GM19452 (cell line): ENCODE results near the gene IL9.

ENCODE experiments used
- ATAC-seq: cut with Tn5 transposase; IDR thresholded peaks from one replicate; pipeline ENCODE4 v1.9.1; 2021; ENCODE audit not compliant: unreplicated experiment

The IL9 gene

DNA sequence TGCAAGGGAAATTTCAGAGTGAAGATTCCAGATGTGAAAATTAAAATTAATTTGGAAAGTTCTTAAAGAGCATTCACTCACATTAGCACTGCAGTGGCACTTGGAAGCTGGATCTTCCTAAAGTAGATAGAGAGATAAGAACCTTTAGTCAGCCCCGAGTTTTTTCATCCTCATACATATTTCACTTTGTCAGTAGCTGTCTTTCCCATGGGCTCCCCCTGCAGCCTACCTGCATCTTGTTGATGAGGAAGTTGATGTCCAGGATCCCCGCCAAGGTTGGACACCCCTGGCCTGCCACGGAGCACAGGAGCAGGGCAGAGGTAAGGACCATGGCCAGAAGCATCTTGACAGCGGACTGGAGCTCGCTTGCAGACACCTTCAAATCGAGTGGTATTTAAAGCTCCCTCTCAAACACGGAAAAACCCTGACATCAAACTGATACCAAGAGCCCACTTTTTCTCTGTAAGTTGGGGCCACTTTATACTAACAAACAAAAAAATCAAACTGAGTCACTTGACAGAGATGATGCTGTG lies at the start of gene IL9:
TSS of gene IL9 (minus strand) at position 368 of the 533 bp plus-strand sequence. CDS start at position 343, 25 bp downstream.
- no peak for ATAC-seq

DNA sequence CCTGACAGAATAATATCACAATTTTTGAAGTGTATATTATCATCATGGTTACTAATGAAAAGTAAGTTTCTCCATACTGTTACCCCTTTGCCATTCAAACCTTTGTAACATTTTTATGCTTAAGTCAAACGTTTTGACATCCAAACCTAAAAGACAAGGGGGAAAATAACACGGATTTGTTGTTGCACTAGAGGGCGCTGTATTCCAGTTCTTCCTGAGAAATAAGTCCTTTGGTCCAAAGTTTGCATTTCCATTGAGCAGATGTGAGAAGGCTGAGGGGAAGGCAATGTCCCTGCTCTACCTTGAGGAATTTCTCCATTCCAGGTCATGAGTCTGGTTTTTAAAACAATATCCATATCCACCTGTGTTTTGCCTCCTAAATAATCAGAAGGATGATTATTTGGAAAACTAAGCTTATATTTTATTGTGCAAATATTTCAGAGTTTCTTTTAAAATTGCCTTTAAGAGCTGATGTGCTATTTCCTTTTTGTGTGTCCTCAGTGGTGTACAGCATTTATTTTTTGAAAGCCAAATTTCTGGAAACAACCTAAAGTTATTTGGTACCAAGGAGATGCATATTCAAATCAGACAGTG lies 49.4 kb upstream of the IL9 start:
- ATAC-seq = no peak

DNA sequence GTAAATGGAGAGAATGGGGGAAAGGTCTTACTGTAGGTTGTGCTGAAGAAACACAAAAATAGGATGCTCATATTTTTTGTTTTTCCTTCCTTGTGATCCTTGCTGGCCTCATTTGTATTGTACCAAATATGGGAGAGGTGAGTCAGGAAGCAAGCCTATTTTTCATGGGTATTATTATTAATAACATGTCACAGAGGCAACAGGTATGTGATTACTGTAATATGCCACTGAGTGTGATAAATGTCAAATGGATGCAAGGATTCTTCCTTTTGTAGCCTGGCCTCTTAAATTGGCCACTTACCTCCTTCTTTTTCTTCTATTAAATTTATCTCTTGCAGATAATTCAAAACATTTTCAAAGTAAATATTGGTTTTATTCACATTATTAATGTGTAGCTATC lies 48.9 kb upstream of the IL9 start:
- ATAC-seq = no peak

DNA sequence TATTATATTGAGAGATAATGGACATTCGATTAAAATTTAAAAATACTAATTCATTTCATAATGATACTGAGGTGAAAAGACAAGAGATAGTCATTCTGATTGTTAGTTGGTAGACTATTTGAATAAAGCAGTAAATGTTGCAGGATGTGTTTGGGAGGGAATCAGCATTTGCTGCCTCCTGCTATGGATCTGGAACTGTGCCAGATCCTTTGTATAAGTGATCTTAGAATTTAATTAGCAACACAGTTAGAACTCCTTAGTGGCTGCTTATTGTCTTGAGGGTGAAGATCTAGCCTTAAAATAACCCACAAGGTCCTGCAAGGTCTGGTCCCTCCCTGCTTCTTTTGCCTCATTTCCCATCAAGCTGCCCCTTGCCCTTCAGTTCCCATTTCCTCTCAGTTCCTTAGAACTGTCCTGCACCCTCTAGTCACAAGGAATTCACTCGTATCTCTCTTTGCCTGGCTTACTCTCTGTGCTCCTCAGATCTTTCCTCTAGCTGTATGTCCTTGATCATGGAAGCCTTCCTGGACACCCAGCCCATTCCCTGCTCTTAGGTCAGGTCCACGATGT lies 46.6 kb upstream of the IL9 start:
- no peak for ATAC-seq

DNA sequence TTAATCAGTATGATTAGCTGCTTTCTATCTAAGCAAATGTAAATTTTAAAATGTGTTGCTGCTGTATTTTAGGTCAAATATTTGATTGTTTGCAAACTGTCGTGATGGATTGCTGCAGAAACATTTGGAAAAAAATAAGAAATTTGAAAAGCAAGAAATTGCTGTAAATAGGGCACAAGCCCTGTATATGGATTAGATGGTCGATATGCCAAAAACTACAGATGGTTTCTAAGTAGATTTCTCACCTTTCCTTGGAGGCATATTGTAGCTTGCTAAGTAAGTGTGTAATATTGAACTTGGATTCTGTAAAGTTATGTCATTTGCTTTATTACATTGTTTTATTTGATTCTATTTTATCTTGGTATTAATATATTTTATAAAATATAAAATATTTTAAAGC lies 46.1 kb upstream of the IL9 start:
- ATAC-seq = no peak

DNA sequence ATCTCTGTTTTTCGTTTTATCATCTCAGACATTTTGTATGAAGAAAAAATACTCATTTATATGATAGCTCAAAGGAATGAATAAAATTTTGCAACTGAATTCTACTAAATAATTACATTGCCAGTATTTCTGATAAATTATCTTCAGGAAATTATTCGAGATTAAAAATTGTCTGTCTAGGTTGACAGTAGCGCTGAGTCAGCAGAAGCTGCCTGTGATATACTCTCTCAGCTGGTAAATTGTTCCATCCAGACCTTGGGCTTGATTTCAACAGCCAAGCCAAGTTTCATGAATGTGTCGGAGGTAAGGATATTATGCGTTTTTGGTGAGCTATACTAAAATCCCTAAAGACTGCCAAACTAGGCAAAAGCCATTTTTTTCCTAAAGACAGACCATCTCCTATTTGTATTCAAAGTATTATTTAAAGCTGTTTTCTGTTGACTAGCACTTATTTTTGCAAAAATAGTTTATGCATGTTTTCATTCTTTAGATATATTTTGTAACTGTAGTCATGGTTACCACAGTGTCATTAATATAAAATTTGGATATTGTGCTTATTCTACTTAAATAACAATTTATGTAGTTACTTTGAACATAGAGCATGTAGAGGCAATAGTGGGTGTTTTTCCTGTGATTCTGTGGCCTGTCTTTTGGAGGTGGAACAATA lies 41.7 kb upstream of the IL9 start:
- no peak for ATAC-seq

DNA sequence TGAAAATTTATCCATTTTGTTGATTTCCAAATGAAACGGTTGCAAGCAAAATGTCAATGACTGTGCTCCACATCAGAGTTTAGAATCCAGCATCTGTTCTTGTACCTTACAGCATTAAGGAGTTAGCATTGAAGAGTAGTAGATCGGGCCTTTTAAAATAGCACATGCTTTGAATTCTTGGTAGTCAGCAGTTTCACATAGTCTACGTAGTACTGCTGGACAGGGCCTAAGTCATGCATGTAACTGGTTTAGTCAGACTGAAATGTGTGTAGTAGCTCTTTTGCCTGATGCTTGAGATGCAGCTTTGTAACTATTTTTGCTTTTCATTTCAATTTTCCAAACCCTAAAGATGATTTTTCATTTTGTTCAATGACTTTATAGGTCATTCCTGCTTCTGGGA lies 39.3 kb upstream of the IL9 start:
- no peak for ATAC-seq

DNA sequence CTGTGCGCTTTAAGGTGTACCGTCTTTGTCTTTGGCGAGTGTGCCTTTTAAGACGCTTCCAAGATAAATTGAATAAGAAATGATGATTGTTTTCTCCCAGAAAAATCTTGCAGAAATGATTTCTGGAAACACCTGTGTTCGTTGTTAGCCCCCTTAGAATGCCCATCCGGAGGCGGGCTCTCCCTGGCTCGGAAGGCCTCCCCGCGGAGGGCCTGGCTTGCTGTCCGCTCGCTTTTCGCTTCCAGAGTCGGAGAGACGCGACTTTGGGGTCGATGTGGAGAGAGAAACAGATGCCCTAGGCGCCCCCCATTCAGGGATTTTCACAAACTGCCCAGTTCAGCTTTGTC lies 35.3 kb upstream of the IL9 start:
- ATAC-seq = no peak

DNA sequence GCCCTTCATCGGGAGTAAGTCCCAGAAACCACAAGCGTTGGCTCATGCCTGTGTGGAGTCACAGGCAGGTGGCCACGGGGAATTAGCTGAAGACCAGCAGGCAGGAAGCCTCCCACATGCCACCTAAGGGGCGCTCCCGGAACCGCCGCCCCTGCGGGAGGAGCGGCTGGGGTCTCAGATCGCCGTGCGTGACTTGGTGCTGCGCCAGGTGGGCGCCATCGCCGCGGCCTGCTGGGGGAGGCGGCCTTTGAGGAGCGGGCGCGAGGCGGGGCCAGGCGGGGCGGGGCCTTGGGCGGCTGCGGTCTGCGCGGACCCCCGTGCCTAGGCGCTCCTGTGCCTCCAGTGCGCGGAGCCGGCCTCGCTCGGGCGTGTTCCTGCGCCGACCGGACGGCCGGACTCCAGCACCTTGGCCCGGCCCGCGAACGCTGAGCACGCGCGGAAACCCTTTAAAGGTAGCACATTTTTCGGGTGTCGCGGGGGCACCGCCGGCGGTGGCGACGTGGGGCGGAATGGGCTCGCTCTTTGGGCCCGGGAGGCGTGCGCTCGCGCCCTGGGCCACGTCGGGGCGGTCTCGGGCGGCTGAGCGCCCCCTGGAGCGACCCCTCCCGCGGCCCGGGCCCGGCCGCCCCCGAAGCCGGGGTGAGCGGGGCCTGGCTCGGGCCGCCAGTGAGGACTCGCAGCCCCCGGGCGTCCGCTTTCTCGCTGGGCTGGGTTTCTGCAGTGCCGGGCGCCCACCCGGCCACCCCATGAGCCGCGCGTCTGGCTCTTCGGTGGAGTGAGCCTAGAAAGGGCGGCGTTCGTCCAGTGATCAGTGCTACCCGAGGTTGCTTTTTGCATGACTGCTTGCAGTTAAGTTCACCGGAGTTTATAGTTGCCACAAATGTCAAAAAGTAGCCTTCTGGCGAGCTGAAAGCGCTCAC lies 34.6 kb upstream of the IL9 start:
- no peak for ATAC-seq

DNA sequence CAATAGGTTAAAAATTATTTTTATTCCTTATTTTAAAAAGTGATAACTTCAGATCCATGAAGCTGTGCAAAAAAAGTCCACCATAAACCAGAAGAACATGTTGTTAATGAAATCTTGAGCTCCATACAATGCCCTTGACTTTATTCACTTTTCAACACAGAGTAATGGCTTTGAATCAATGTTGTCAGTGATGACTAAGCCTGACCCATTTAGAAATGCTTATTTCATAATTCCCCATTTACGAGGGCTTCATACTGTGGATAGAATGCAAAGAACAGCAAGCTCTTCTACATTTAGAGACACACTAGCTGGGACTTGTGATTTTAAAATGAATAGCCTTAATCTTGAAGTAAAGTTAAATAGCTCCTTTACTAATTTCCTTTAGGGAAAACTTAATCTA lies 25.7 kb upstream of the IL9 start:
- ATAC-seq = no peak

DNA sequence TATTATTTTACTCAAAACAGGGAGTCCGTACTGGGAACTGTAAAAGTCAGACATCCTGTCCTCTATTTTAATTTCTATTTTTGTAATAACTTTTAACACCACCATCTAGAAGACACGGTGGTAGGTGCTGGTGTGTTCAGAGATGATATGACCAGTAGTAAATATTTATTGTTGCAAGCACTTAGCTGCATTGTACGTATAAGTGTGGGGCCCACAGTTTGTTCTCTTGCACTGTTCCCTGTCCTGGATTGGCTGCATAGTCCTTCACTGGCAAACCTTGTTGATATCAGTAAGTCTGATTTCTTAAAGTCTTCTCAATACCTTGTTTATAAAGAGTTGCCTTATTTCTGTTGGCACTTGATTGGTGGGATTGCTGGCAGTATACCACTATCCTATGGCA lies 24.6 kb upstream of the IL9 start:
- ATAC-seq = no peak

DNA sequence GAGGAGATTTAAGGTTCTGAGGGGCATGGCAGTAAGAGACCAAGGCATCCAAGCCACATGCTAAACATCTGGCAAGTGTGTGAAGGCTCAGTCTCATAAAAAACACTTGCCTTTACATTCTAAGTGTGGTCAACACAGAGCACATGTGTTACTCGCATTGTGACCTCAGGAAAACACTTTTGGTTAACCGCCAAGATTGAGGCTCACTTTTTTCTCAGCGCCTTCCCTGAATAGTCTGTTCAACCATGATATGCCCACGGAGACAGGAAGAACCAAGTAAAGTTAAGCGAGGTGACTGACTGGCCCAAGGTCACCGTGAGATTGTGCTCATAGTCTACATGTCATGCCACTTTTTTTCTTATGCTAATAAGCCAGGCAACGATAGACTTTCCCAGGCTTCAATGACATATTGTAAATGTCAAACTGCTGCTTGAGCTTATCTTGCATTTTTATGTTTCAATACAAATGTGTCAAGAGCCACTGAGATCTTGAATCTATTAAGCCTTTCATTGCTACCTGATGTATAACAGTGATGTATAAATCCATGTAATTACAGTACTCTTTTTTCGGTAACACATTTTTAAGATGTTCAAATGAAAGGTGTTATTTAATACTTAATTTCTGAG lies 21.1 kb upstream of the IL9 start:
- ATAC-seq = no peak

DNA sequence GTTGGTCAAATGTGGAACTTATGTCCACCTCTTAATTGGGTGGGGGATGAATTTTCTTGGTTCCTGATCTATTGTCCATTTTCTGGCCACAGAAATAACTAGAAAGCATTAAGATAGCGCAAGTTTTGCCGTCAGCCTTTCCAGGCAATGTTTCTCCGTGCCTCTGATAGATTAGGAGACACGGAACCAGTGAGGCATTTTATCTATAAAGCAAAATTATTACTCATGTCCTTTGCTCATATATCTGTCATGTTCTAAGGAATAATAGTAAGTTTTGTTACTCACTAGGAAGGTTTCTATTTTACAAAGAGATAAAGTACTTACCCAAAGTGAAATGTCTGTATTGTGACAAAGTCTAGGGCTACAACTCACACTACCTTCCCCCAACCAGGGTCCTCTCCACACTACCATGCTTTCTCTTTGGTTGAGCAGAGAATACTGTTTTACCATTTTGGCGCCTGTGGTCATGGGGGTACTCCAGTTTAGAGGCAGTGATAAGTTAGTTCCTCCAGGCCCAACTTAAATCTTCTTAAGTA lies 19.9 kb upstream of the IL9 start:
- ATAC-seq = no peak

DNA sequence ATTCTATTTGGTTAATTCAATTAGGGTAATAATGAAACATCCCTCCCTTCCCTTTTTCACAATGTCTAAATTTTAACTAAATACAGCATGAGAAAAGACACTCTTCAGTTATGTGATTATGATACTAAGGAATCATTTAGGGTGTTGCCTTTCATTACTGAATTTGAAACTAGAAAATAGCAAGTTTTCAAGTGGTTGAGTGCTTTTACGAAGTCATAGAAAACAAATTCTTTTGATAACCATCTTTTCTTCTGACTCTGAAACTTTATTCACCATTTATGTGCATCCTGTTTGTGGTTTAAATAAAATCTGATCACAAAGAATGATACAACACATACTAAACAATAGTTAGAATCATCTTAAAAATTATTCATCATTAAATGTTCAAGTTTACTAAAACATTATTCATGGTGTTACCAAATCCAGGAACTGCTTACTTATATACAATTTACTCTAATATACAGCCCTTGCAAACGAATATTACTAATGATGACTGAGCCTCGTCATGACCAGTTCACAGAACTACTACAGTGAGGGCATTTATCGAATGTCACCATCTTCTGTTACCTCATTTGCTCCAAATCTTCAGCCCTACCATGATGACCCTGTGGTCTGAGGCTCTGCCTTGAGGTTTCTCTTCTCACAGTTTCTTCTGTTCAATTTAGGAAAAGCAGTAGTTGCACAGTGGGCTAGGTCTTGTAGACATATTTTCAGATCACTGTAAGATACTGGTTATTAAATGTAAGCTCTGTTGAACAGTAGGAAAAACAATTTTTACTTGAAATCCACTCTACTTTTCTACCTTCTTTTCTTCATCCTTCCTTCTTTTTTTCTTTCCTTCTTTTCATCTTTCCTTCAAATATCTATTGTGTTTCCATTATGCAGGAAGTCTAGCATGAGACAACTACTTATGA lies 18.3 kb upstream of the IL9 start:
- no peak for ATAC-seq

DNA sequence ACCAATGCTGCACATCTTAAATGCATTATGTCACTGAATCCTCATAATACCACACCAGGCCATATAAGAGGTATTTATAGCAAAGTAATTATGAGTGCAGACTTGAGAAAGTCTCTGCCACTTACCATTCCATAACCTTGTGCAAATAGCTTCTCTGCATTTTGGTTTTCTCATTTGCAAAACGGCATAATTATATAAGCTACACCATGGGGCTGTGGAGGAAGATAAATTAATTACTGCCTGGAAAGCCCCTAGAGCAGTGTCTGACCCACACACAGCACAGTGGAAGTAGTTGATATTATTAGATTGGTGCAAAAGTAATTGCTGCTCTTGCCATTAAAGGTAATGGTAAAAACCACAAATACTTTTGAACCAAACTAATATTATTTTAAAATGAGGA lies 9.5 kb upstream of the IL9 start:
- no peak for ATAC-seq

DNA sequence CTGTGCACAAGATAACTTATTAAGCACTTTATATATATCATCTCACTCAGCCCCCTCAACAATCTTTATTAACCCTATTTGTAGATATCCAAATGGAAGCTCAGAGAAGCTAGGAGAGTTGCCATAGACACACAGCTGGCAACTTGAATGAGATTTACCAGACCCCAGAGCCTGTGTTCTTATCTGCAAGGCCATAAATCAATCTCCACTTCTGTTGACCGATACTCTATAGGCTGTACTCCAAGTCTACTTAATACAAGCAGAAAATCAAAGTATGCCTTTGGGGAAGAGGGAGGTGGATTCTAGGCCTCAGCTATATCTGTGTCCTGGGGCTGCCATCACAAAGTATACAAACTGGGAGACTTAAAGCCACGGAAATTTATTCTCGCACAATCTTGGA lies 6.0 kb upstream of the IL9 start:
- no peak for ATAC-seq

DNA sequence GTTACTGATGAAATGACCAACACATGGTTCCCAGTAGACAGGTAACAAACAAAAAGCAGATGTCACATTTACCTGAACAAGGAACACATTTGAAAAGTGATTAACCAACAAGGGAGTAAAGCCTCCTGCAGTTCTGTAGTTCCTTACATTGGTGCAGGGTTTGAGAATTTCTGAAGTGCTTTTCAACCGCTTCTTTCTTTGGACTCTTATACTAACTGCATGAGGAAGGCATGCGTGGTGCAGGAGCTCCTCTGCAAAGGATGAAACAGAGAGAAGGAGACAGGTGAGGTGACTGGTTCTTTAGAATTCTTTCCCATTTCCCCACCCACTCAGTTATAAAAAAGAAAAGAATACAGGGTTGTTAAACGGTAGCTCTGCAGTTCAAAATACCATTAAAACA lies 4.6 kb upstream of the IL9 start:
- no peak for ATAC-seq

DNA sequence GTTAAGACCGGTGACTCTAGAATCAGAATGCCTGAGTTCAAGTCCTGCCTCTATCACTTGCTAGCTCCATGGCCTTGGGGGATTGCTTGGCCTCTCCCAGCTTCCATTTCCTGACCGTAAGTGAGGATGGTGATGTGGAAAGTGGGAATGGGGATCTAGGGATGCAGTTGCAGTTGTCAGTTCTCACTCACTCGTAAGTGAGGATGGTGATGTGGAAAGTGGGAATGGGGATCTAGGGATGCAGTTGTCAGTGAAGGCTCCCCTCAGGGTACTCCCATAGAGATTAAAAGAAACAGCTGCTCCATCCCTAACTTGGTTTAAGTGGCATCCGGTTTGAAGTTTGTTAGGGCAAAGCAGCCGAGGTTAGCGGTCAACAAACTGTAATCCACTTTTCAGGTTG lies 3.0 kb upstream of the IL9 start:
- no peak for ATAC-seq

DNA sequence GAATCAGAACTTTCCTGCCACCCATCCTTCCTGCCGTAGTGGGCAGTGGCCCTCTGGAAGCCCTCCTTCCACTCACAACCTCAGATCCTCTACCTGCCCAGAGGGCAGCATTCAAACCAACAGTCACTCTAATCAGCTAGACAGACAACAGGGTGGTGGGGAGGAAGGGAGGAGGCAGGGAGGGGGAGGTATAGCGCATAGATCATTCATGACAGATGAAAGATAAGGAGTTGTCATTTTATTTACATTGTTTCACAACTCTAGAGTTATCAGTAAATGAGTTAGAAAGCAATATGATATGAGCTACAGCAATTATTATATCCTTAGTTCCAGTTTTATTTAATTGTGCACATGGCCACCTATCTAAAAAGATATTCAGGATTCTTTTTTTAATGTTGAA lies 852 bp downstream of the IL9 start:
- ATAC-seq = no peak

DNA sequence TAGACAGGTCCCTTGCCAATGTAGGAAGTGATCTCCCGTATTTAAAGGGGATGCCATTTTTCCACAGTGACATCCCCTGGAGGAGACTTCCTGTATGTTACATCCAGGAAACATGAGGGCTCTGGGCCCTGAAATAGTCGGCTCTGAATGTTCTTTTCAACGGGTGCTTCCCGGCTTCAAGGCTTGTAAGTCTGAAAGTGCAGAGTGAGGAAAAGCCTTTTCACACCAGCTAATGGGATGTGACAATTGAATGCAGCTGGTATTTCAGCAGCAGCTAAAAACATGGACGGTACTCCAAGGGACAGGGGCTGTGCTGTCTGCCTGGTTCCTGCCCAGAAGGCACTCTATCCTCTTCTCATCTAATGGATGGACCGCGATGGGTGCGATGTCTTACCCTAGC lies 1.4 kb downstream of the IL9 start:
- no peak for ATAC-seq
